ENCODE results near the gene CARM1. TPM values are rescaled to one million over a fixed set of nuclear protein-coding genes. Genes with fewer than 3 reads are reported as not detected.

The CARM1 gene
- polyA plus RNA-seq, 1 experiment: 23.5 TPM

DNA sequence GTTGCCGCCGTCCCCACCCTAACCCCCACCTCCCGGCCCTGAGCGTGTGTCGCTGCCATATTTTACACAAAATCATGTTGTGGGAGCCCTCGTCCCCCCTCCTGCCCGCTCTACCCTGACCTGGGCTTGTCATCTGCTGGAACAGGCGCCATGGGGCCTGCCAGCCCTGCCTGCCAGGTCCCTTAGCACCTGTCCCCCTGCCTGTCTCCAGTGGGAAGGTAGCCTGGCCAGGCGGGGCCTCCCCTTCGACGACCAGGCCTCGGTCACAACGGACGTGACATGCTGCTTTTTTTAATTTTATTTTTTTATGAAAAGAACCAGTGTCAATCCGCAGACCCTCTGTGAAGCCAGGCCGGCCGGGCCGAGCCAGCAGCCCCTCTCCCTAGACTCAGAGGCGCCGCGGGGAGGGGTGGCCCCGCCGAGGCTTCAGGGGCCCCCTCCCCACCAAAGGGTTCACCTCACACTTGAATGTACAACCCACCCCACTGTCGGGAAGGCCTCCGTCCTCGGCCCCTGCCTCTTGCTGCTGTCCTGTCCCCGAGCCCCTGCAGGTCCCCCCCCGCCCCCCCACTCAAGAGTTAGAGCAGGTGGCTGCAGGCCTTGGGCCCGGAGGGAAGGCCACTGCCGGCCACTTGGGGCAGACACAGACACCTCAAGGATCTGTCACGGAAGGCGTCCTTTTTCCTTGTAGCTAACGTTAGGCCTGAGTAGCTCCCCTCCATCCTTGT, 50.7 kb downstream of the CARM1 start:
- Histone ChIP-seq H3K4me3 (ENCODE audit: low read depth, low read length) (no peak overlapping the region), H3K27ac (ENCODE audit: low read depth, low read length) (no peak overlapping the region), H3K9me3 (ENCODE audit: control insufficient read depth, insufficient read depth, low read length) (no peaks in the 10 kb centered on the region; the same call in 1 of the 2 replicates), H3K27me3 (ENCODE audit: control insufficient read depth, insufficient read depth, low read length) (no peaks in the 10 kb centered on the region)
- ChIA-PET CTCF (no interaction called here), POLR2A (no interaction called here)
- TF ChIP-seq, protein P1, sequence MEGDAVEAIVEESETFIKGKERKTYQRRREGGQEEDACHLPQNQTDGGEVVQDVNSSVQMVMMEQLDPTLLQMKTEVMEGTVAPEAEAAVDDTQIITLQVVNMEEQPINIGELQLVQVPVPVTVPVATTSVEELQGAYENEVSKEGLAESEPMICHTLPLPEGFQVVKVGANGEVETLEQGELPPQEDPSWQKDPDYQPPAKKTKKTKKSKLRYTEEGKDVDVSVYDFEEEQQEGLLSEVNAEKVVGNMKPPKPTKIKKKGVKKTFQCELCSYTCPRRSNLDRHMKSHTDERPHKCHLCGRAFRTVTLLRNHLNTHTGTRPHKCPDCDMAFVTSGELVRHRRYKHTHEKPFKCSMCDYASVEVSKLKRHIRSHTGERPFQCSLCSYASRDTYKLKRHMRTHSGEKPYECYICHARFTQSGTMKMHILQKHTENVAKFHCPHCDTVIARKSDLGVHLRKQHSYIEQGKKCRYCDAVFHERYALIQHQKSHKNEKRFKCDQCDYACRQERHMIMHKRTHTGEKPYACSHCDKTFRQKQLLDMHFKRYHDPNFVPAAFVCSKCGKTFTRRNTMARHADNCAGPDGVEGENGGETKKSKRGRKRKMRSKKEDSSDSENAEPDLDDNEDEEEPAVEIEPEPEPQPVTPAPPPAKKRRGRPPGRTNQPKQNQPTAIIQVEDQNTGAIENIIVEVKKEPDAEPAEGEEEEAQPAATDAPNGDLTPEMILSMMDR (IDR thresholded peaks at IDR 0.05; ENCODE audit: low read depth, low read length): no peak
- DNase-seq (ENCODE audit: low read depth, low spot score): no peak

DNA sequence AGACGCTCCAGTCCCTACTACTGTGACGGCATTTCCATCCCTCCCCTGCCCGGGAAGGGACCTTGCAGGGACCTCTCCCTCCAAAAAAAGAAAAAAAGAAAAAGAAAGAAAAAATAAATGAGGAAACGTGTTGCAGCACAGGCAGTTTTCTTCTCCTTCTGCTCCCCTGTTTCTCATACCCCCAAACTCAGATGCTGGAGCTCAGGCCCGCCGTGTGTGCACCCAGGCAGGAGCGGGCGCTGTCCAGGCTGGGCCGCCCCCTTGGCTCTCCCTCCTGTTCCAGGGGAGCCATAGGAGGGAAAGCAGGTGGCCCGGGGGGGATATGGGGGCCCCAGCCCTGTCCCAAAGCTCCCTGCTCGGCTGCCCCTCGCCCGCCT, 51.3 kb downstream of the CARM1 start:
- no peak overlapping the region for H3K4me3 ChIP-seq (ENCODE audit: low read depth, low read length)
- TF ChIP-seq, protein P1 (IDR thresholded peaks at IDR 0.05; ENCODE audit: low read depth, low read length): no peak
- POLR2A ChIA-PET: no interaction called here
- H3K27me3 ChIP-seq (ENCODE audit: control insufficient read depth, insufficient read depth, low read length): no peaks in the 10 kb centered on the region
- no peak for DNase-seq (ENCODE audit: low read depth, low spot score)
- CTCF ChIA-PET: no interaction called here
- H3K27ac ChIP-seq (ENCODE audit: low read depth, low read length): no peak overlapping the region
- H3K9me3 ChIP-seq (ENCODE audit: control insufficient read depth, insufficient read depth, low read length): no peaks in the 10 kb centered on the region; the same call in 1 of the 2 replicates

DNA sequence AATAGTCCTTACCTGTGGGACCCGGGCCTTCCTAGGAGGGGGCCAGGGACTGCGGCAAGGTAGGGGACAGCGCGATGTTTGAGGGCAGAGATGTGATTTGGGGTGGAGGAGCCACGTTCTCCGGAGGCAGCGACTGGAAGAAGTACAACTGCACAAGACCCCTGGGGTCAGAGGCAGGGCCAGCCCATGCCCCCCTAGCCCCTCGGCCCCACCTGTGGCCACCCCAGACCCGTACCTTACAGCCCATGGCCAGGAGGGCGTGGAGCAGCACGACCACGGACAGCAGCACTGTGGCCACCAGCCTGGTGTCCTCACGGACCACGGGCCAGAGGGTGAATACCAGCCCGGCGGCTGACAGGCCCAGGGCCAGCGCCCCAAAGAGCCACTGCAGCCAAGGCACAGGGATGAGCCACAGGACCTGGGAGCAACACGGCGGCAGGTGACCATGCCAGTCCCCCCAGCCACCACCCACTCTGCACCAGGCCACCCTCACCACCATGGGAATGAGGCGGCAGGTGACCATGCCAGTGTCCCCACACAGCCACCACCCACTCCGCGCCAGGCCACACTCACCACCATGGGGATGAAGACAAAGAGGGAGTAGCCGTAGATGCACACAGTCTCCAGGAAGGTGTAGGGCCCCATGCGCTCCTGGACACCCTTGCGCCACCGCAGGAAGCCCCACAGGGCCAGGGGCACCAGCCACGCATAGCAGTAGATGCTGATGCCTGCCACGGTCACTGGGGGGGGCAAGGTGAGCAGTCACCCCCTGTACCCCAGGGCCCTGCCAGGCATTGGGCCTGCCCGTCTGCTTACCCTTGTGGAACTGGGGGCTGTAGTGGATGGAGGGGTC, 52.1 kb downstream of the CARM1 start:
- Histone ChIP-seq H3K4me3 (ENCODE audit: low read depth, low read length) (no peak overlapping the region), H3K27me3 (ENCODE audit: control insufficient read depth, insufficient read depth, low read length) (no peaks in the 10 kb centered on the region), H3K9me3 (ENCODE audit: control insufficient read depth, insufficient read depth, low read length) (no peaks in the 10 kb centered on the region; the same call in 1 of the 2 replicates), H3K27ac (ENCODE audit: low read depth, low read length) (no peak overlapping the region)
- ChIA-PET POLR2A (no interaction called here), CTCF (no interaction called here)
- TF ChIP-seq, protein P1 (IDR thresholded peaks at IDR 0.05; ENCODE audit: low read depth, low read length): no peak
- no peak for DNase-seq (ENCODE audit: low read depth, low spot score)

DNA sequence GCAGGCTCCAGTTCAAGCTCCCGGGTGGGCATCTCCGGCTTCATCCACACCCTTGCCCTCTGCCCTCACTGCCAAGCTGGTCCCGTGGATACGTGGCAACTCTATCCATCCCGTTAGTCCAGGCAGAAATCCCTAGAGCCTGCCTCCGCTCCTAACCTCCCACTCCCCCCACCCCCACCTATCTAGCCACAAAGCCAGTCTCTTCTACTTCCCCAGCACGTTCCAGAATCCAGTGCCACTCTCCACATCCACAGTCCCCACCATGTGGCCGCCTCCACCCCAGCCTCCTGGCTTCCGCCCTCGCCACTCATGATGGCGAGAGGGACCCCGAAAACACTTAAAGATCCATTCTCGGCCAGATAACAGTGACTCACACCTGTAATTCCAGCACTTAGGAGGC, 53.2 kb downstream of the CARM1 start:
- no peak overlapping the region for H3K27ac ChIP-seq (ENCODE audit: low read depth, low read length)
- TF ChIP-seq, protein P1 (IDR thresholded peaks at IDR 0.05; ENCODE audit: low read depth, low read length): no peak
- H3K27me3 ChIP-seq (ENCODE audit: control insufficient read depth, insufficient read depth, low read length): no peaks in the 10 kb centered on the region
- ChIA-PET POLR2A (no interaction called here), CTCF (no interaction called here)
- no peaks in the 10 kb centered on the region; the same call in 1 of the 2 replicates for H3K9me3 ChIP-seq (ENCODE audit: control insufficient read depth, insufficient read depth, low read length)
- H3K4me3 ChIP-seq (ENCODE audit: low read depth, low read length): no peak overlapping the region
- DNase-seq (ENCODE audit: low read depth, low spot score): no peak
